Muscle of arm (tissue), 12 donors: ENCODE data around the gene SYT13. TPM values are rescaled to one million over a fixed set of nuclear protein-coding genes. Genes with fewer than 3 reads are reported as not detected.

Experiments used
- DNase-seq: peaks from one replicate; pipeline ENCODE4 v3.0.0-alpha.2; 2013
- polyA plus RNA-seq, 12 donors: library from polyadenylated mRNA; unstranded; fragments of 120-200 nt; gene quantifications; one replicate each; pipeline ENCODE4 v1.2.1, GENCODE V29; 2013; ENCODE audit not compliant: insufficient read length in 12 of 12

Gene SYT13
- polyA plus RNA-seq, 12 donors = 0.24 to 4.6 (median 0.71) TPM; not detected in 1

- DNase-seq = no peak
Observed at GRCh38 chr11:45313171-45313865, 27.2 kb upstream of the SYT13 start.

- DNase-seq = no peak
Observed at GRCh38 chr11:45305874-45306623, 19.9 kb upstream of the SYT13 start.

GRCh38 chr11:45304992-45305335, 18.8 kb upstream of the SYT13 start:
- no peak for DNase-seq

GRCh38 chr11:45304111-45304991, 18.2 kb upstream of the SYT13 start:
- no peak for DNase-seq

- DNase-seq = no peak
Observed at GRCh38 chr11:45303316-45303715, 17.2 kb upstream of the SYT13 start.

GRCh38 chr11:45301537-45302246, 15.6 kb upstream of the SYT13 start:
- DNase-seq = no peak

GRCh38 chr11:45300715-45301114, 14.6 kb upstream of the SYT13 start:
- no peak for DNase-seq

- no peak for DNase-seq
Observed at GRCh38 chr11:45298718-45299117, 12.6 kb upstream of the SYT13 start.

- no peak for DNase-seq
Observed at GRCh38 chr11:45296075-45296474, 9.9 kb upstream of the SYT13 start.

- DNase-seq = no peak
Observed at GRCh38 chr11:45294499-45294898, 8.4 kb upstream of the SYT13 start.

- DNase-seq = peak; percentile 79
Observed at GRCh38 chr11:45293566-45294192, 7.5 kb upstream of the SYT13 start.

GRCh38 chr11:45290586-45290985, 4.4 kb upstream of the SYT13 start:
- DNase-seq = no peak

GRCh38 chr11:45289369-45289768, 3.2 kb upstream of the SYT13 start:
- DNase-seq = no peak

- DNase-seq = no peak
Observed at GRCh38 chr11:45288339-45288738, 2.2 kb upstream of the SYT13 start.

GRCh38 chr11:45287316-45287903, 1.3 kb upstream of the SYT13 start:
- DNase-seq = no peak

GRCh38 chr11:45285250-45285828, 802 bp downstream of the SYT13 start:
- no peak for DNase-seq

GRCh38 chr11:45282081-45282480, 4.1 kb downstream of the SYT13 start:
- no peak for DNase-seq

GRCh38 chr11:45280449-45280848, 5.7 kb downstream of the SYT13 start:
- DNase-seq = no peak

GRCh38 chr11:45279645-45280044, 6.5 kb downstream of the SYT13 start:
- no peak for DNase-seq

GRCh38 chr11:45278714-45279113, 7.4 kb downstream of the SYT13 start:
- DNase-seq = no peak

- no peak for DNase-seq
Observed at GRCh38 chr11:45275828-45276227, 10.3 kb downstream of the SYT13 start.
